Activated naive CD4-positive, alpha-beta T cell treated with anti-CD3 and anti-CD28 coated beads, Interleukin-2, amount 50 U/mL, for 16 hours (primary cell): ENCODE measurements around the gene ANGPTL7.
"Not testable (repeated sequence)": the region's sequence is repeated elsewhere in the genome, so short reads cannot be mapped to it uniquely, and the experiment has no call there.

Experiments
- DNase-seq: peaks from one replicate; pipeline ENCODE4 v3.0.0-alpha.2; 2020

ANGPTL7 gene

GRCh38 chr1:11170102-11170501 is 19.1 kb upstream of the ANGPTL7 start:
- DNase-seq, result no peak

- DNase-seq, result no peak
These were observed 14.8 kb upstream of the ANGPTL7 start for GRCh38 chr1:11174261-11174942.

GRCh38 chr1:11175461-11175860 is 13.7 kb upstream of the ANGPTL7 start:
- no peak for DNase-seq

- DNase-seq, result no peak
These were observed 13.0 kb upstream of the ANGPTL7 start for GRCh38 chr1:11176081-11176706.

GRCh38 chr1:11178021-11179015 is 10.8 kb upstream of the ANGPTL7 start:
- no peak for DNase-seq

- DNase-seq, result no peak
These were observed 10.0 kb upstream of the ANGPTL7 start for GRCh38 chr1:11179125-11179524.

GRCh38 chr1:11179749-11180148 is 9.4 kb upstream of the ANGPTL7 start:
- not testable (repeated sequence) for DNase-seq

DNA sequence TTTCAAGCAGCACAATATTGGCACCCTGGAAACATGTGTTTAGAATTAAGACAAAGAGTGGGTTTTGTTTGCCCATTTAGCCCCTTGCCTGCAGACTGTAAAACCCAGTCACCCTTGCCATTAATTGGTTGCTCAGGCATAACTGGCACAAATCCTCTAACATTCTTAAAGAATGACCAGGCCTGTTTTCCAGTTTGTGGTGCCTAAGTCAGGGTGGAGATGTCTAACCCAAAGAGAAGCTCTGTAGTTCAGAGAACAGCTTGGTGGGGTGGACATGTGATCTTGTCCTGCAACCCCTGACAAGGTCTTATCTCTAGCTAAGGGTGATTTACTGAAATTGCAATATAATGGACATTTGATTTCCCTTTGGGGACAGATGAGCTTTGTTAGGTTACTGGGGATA is 8.8 kb upstream of the ANGPTL7 start:
- DNase-seq, result no peak

- DNase-seq, result no peak
These were observed 6.3 kb upstream of the ANGPTL7 start for GRCh38 chr1:11182884-11183283.

- DNase-seq, result no peak
These were observed 4.2 kb upstream of the ANGPTL7 start for GRCh38 chr1:11184973-11185372.

DNA sequence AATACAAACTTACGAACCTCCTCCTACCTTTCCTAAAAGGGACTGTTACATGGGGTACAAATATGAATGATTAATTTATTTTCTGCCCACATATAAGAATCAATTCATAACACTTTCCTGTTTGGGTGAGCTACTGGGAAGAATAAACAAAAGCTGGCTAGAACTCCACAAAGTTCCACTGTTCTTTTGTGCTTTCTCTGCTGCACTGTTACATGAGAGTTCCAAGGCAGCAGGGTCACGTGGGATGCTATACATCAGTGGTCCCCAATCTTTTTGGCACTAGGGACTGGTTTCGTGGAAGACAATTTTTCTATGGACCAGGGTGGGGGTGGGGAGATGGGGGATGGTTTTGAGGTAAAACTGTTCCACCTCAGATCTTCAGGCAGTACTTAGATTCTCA is 2.2 kb upstream of the ANGPTL7 start:
- DNase-seq, result no peak

GRCh38 chr1:11187494-11187893 is 1.7 kb upstream of the ANGPTL7 start:
- DNase-seq, result no peak

DNA sequence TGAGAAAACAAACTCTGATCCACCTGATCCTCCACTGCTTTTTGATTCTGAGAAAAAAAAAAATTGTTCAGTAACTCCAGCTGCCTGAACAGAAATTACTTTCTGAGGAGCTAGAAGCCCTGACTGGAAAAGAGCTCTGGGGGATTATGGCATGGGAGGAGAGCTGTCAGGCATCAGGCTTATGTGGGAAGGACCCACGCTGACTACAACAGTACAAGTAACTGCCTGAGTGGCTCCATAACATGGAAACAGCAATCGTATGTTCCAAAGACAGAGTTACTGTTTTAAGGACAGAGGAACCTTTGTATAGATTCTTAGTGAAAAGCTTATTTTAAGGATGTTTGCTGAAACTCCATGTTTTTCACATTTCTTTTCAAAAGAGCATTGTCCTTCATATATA is 1.2 kb upstream of the ANGPTL7 start:
- no peak for DNase-seq

DNA sequence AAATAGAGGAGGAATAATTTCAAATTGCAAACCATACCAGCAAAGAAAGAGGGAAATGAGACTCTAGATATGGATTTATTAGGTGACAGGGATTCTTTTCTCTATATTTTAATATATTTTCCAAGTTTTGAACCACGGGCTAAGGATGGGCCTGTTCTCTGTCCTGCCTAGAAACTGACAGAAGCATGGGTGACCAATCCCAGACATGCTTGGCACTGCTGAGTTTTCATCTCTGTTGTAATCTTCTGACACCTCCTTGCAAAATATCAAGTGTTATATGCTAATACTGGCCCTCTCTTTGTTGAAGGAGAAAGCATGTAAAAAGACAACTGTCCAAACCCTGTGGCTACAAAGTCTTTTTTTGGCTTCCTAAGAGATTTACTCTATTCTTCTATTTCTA is 774 bp upstream of the ANGPTL7 start:
- no peak for DNase-seq

DNA sequence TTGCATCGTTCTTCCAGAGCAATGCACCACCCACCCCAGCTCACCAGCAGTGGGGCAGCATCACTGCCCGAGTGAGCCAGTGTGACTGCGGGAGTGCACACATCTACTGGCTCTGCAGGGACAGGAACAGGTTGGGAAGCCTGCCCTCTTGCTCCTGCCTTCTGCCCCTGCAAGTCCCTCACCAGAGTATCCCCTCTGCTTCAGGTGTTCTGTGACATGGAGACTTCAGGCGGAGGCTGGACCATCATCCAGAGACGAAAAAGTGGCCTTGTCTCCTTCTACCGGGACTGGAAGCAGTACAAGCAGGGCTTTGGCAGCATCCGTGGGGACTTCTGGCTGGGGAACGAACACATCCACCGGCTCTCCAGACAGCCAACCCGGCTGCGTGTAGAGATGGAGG is 4.2 kb downstream of the ANGPTL7 start:
- DNase-seq, result no peak

- DNase-seq, result no peak
These were observed 5.4 kb downstream of the ANGPTL7 start for GRCh38 chr1:11194407-11195176.

GRCh38 chr1:11196945-11197344 is 7.8 kb downstream of the ANGPTL7 start:
- DNase-seq, result no peak

- no peak for DNase-seq
These were observed 8.2 kb downstream of the ANGPTL7 start for GRCh38 chr1:11197359-11197758.

- DNase-seq, result no peak
These were observed 9.1 kb downstream of the ANGPTL7 start for GRCh38 chr1:11198257-11198656.

GRCh38 chr1:11198851-11199594 is 9.9 kb downstream of the ANGPTL7 start:
- no peak for DNase-seq

- DNase-seq, result no peak
These were observed 15.4 kb downstream of the ANGPTL7 start for GRCh38 chr1:11204396-11205190.
